Mesothelial cell of epicardium (in vitro differentiated cells): Measurements from ENCODE around the gene SIT1. TPM values are rescaled to one million over a fixed set of nuclear protein-coding genes. Genes with fewer than 3 reads are reported as not detected.

Experiments used
- DNase-seq, 2 experiments: peaks; one replicate each; pipeline ENCODE4 v3.0.0; 2021; ENCODE audit warnings: low spot score in 2 of 2; ENCODE audit not compliant: unreplicated experiment in 2 of 2
- H3K27ac Mint-ChIP-seq: 2 replicates; pipeline ENCODE4 v1.8.0; 2021; ENCODE audit warnings: mixed read lengths
- H3K27me3 Mint-ChIP-seq: 2 replicates; pipeline ENCODE4 v1.8.0; 2021; ENCODE audit warnings: low read depth, mixed read lengths
- H3K36me3 Mint-ChIP-seq: 2 replicates; pipeline ENCODE4 v1.8.0; 2021; ENCODE audit warnings: mixed read lengths
- H3K4me1 Mint-ChIP-seq: 2 replicates; pipeline ENCODE4 v1.8.0; 2021; ENCODE audit warnings: mixed read lengths
- H3K4me3 Mint-ChIP-seq: 2 replicates; pipeline ENCODE4 v1.8.0; 2021; ENCODE audit warnings: mild to moderate bottlenecking, moderate library complexity, mixed read lengths
- H3K9me3 Mint-ChIP-seq: 2 replicates; pipeline ENCODE4 v1.8.0; 2021; ENCODE audit warnings: mixed read lengths
- CTCF ChIP-seq: fragments of 200-600 bp; sonication (generic); IDR thresholded peaks from one replicate; pipeline ENCODE4 v1.5.0; 2021; ENCODE audit warnings: antibody characterized with exemption; ENCODE audit not compliant: unreplicated experiment
- total RNA-seq: library from RNA; stranded (reverse); gene quantifications from 3 replicates; pipeline ENCODE4 v1.2.1, GENCODE V29; 2021

The SIT1 gene
- total RNA-seq, 1 donor from 2014 or later = not detected

DNA sequence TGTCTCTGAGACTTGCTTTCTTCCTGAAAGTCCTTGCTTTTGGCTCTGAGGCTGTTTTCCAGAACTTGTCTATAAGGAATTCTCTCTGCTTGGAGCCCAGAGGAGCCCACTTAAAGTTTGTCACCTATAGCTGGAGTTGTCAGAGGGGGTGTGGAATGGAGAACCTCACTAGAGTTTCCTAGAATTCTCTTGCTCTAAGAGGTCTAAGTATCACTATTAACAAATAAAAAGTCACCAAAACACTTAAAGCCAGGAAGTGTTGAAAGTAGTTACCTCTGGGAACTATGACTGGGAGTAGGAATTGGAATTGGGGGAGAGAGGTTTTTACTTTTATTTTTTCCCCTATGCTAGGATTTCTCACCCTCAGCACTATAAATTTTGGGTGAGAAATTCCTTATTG is 15.0 kb downstream of the SIT1 start:
- no peak for TF ChIP-seq CTCF
- Mint-ChIP-seq H3K4me1 (peaks cover 10% of the 10 kb centered on the region), H3K9me3 (no peaks in the 10 kb centered on the region), H3K4me3 (no peak overlapping the region), H3K36me3 (peaks cover 6% of the 10 kb centered on the region), H3K27ac (peak overlapping the region; percentile 70), H3K27me3 (peaks cover 2% of the 10 kb centered on the region)
- no peak for DNase-seq

GRCh38 chr9:35629597-35629996 is 21.1 kb downstream of the SIT1 start:
- no peaks in the 10 kb centered on the region for H3K27me3 Mint-ChIP-seq
- no peaks in the 10 kb centered on the region for H3K9me3 Mint-ChIP-seq
- no peaks in the 10 kb centered on the region for H3K36me3 Mint-ChIP-seq
- H3K4me1 Mint-ChIP-seq = peaks cover under 1% of the 10 kb centered on the region
- TF ChIP-seq CTCF = no peak
- no peak overlapping the region for H3K27ac Mint-ChIP-seq
- H3K4me3 Mint-ChIP-seq = no peak overlapping the region
- DNase-seq = no peak

GRCh38 chr9:35628389-35628991 is 22.2 kb downstream of the SIT1 start:
- DNase-seq = no peak
- H3K4me3 Mint-ChIP-seq = no peak overlapping the region
- H3K27me3 Mint-ChIP-seq = no peaks in the 10 kb centered on the region
- no peak overlapping the region for H3K27ac Mint-ChIP-seq
- H3K4me1 Mint-ChIP-seq = no peaks in the 10 kb centered on the region
- no peaks in the 10 kb centered on the region for H3K9me3 Mint-ChIP-seq
- no peak for TF ChIP-seq CTCF
- no peaks in the 10 kb centered on the region for H3K36me3 Mint-ChIP-seq

- H3K9me3 Mint-ChIP-seq = no peaks in the 10 kb centered on the region
- TF ChIP-seq CTCF = no peak
- H3K27me3 Mint-ChIP-seq = no peaks in the 10 kb centered on the region
- DNase-seq = no peak
- no peaks in the 10 kb centered on the region for H3K36me3 Mint-ChIP-seq
- no peak overlapping the region for H3K4me3 Mint-ChIP-seq
- no peak overlapping the region for H3K27ac Mint-ChIP-seq
- H3K4me1 Mint-ChIP-seq = no peaks in the 10 kb centered on the region
Measured at GRCh38 chr9:35627575-35627974, 23.2 kb downstream of the SIT1 start.

GRCh38 chr9:35619800-35620158 is 31.0 kb downstream of the SIT1 start:
- Mint-ChIP-seq H3K9me3 (no peaks in the 10 kb centered on the region), H3K36me3 (no peaks in the 10 kb centered on the region), H3K4me3 (no peak overlapping the region), H3K27ac (no peak overlapping the region), H3K27me3 (peaks cover 53% of the 10 kb centered on the region), H3K4me1 (no peaks in the 10 kb centered on the region)
- no peak for DNase-seq
- TF ChIP-seq CTCF = no peak
